HG03097 (cell line): ENCODE data around the gene TUBB3.
A peak's percentile ranks its signal among the peaks of the same experiment; 100 is the strongest.
"Not testable (repeated sequence)": the region's sequence is repeated elsewhere in the genome, so short reads cannot be mapped to it uniquely, and the experiment has no call there.

Experiments used
- ATAC-seq: cut with Tn5 transposase; IDR thresholded peaks from one replicate; pipeline ENCODE4 v1.9.1; 2021; ENCODE audit not compliant: unreplicated experiment, low FRiP score

TUBB3 gene

DNA sequence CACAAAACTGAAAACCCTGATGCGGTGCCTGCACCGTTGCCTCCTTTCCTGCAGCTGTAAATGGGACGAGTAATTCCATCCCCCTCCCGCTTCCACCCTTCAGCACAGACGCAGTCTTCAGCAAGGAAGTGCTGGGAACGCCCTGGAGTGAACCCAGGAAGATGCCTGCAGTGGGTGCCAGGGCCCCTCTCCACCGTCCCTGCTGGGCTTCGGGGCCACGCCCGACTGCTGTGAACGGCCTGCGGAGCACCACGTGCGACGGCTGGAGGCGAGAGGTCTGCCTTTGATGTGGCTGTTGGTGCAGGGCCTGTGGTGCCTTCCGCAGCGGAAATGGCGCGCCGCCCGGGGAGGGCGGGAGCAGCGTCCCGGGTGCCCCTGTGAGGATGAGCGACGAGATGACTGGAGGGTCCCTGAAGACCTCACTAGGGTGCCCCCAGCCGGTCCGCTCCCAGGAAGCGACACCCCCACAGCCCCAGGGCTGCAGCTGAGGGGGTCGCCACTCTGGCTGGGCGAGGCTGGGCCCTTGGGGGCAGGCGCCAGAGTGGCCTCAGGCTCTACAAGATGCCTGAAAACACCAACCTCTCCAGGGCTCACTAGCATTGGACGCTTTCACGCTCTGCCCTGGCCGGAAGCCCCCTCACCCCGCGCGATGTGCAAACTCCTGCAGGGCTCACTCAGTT, 5.2 kb upstream of the TUBB3 start:
- peak; percentile 71 for ATAC-seq

DNA sequence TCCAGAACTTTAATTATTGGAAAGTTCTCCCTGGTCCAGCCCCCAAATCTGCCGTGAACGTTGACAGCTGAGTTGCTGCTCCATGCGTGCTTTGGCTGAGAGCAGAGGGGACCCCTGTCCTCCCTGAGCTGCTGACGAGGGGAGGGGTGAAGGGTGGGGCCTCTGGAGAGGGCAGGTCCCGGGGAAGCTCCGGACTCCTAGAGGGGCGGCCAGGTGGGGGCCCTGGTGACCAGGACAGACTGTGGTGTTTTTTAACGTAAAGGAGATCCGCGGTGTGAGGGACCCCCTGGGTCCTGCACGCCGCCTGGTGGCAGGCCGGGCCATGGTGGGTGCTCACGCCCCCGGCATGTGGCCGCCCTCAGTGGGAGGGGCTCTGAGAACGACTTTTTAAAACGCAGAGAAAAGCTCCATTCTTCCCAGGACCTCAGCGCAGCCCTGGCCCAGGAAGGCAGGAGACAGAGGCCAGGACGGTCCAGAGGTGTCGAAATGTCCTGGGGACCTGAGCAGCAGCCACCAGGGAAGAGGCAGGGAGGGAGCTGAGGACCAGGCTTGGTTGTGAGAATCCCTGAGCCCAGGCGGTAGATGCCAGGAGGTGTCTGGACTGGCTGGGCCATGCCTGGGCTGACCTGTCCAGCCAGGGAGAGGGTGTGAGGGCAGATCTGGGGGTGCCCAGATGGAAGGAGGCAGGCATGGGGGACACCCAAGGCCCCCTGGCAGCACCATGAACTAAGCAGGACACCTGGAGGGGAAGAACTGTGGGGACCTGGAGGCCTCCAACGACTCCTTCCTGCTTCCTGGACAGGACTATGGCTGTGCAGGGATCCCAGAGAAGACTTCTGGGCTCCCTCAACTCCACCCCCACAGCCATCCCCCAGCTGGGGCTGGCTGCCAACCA, 4.4 kb upstream of the TUBB3 start, which contains the start of gene MC1R:
Gene MC1R (plus strand): TSS at position 410 of the 895 bp plus-strand sequence. CDS start 397 bp downstream, at position 807.
- no peak for ATAC-seq

DNA sequence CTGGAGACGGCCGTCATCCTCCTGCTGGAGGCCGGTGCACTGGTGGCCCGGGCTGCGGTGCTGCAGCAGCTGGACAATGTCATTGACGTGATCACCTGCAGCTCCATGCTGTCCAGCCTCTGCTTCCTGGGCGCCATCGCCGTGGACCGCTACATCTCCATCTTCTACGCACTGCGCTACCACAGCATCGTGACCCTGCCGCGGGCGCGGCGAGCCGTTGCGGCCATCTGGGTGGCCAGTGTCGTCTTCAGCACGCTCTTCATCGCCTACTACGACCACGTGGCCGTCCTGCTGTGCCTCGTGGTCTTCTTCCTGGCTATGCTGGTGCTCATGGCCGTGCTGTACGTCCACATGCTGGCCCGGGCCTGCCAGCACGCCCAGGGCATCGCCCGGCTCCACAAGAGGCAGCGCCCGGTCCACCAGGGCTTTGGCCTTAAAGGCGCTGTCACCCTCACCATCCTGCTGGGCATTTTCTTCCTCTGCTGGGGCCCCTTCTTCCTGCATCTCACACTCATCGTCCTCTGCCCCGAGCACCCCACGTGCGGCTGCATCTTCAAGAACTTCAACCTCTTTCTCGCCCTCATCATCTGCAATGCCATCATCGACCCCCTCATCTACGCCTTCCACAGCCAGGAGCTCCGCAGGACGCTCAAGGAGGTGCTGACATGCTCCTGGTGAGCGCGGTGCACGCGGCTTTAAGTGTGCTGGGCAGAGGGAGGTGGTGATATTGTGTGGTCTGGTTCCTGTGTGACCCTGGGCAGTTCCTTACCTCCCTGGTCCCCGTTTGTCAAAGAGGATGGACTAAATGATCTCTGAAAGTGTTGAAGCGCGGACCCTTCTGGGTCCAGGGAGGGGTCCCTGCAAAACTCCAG, 3.4 kb upstream of the TUBB3 start:
- ATAC-seq: no peak

DNA sequence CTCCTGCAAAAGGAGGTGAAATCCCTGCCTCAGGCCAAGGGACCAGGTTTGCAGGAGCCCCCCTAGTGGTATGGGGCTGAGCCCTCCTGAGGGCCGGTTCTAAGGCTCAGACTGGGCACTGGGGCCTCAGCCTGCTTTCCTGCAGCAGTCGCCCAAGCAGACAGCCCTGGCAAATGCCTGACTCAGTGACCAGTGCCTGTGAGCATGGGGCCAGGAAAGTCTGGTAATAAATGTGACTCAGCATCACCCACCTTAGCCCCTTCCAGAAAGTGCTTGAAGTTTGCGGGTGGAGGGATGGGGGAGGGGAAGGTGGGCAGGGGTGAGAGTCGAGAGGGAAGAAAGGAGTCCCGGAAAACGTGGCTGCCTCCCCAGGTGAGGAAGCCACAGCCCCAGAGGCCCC, 2.4 kb upstream of the TUBB3 start:
- no peak for ATAC-seq

DNA sequence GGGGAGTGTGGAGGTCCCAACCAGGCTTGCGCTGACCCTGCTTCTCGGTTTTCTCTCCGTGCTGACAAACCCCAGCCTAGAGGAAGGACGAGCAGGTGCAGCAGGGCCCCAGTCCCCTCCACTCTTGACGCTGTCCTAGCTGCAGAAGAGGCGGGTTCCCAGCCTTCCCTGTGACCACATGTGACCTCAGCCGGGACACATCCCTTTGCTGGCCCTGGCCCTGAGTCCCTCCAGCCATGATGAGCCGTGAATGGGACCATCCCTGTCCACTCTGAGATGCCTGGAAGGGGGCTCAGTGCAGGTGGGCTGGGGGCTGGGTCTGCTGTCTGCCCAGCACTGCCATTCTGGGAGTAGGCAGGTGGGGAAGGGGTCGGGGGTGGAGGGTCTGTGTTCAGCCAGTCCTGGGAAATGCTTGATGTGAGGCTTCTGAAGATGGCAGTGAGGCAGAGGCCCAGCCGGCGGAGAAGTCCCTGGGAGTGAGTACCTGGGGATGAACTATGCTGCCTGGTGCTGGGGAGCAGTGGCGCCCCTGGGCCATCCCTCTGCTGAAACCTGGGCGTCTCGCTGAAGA, 1.9 kb upstream of the TUBB3 start:
- ATAC-seq: no peak

DNA sequence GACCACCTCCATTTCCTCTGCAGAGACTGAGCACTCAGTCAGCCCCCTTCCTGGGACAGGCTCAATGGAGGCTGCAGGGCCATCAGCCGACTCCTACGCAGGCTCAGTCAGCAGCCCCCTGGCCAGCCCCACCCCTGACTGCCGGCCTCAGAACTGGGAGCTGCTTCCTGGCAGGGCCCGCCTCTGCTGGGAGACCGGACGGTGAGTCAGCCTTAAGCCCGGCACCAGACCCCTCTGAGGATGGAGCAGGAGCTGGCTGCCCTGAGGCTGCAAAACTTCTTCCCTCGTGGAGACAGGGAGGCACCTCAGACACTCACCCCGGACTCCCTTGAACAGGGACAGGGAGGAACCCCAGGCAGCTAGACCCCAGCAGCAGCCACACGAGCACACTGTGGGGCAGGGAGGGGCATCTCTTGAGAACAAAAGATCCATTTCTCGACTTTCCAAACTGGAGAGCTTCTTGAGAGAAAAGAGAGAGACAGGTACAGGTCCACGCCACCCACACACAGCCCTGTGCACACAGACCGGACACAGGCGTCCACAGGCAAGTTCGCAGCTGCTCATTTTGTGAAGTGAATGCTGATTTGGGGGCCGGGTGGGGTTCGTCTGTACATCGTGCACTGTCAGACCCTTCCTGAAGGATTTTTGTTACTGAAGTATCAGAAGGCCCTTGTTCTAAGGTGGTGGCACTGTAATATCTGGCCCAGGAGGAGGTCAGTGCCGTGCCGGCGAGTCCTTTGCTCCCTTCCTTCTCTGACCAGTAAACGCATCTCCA, 1.3 kb upstream of the TUBB3 start:
- no peak for ATAC-seq

DNA sequence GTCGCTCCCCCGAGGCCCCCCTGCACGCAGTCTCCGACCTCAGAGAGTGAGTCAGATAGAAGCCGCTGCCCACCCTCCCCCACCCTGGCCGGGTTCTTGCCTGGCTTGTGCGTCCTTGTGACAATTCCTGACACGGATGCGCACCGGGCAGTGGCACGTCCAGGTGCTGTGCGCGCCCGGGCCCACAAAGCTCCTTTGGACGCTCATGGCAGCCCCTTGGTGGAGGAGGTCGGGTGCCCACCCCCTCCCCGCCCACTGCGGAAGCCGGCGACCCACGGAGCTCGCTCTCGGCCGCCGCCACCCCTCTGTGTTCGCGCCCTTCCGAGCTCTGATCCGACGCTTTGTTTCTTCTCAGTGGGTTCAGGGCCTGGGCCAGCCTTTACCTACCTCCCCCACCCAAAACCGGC, 662 bp upstream of the TUBB3 start:
- ATAC-seq: no peak

DNA sequence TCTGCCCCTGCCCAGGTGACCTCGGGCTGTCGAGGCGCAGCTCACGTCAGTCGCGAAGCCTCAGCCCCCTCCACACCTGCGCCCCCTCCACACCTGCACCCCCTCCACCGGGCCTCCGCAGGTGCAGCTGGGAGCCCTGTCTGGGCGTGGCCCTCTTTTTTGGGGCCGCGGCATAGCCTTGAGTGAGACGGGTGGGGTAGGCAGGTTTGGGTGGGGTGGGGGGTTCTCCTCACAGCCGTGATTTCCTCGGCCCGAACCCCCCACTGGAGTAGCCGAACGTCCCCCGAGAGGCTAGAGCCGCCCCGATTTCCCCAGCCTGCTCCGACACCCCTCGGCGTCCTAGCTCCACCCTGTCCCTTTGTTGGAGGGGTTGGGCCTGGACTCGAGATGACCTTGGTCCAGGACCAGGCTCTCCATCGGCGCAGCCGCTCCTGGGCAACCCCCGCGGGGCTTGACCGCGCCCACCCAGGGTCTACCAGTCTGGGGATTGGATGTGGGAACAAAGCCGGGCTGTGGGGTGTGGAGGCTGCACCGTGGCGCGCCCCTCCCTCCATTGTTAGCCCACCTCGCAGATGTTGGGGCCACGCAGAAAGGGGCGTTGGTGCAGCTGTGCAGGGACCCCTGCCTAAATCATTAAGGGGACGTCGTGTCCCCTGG, 626 bp downstream of the TUBB3 start:
- no peak for ATAC-seq

DNA sequence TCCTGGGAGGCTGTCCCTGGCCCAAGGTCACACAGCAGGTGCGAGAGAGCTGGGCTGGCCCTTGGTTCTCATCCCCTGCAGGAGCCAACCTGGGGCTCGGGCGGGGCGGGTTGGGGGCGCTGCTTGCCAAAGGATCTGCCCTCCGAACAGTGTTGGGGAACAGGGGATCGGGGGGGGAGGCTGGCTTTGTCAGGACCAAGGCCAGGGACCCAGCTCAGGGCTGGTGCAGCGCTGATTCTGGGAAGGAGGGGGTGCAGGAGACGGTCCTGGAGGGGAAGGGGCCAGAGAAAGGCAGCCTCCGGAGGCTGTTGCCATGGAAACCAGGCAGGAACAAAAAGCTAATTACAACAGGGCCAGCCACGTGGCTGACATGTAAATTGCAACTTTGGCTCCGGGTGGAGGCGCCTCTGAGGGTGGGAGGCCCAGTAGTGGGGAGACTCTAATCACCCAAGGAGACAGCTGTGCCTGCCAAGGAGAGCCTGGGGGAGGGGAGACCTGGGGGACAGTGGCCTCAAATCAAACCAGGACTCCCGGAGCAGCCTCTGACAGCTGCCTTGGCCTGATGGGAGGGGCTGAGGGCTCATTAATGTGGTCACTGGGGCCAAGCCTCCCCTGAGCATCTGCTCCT, 1.3 kb downstream of the TUBB3 start:
- ATAC-seq: no peak

DNA sequence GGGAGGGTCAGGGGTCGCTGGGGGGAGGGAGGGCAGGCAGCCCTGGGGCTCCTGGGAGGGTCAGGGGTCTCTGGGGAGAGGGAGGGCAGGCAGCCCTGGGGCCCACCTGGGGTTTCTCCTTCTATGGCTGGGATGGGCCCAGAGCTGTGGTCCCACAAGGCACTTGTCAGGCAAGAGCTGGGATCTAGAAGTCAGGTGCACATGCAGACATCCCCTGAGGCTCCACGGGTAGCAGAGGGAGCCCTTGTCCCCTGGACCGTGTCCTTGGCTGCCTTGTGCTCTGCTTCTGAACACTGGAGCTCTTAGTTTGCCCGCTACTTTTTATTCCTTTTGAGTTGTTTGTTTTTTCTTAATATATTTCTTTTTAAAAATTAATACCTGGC, 1.8 kb downstream of the TUBB3 start:
- no peak for ATAC-seq

DNA sequence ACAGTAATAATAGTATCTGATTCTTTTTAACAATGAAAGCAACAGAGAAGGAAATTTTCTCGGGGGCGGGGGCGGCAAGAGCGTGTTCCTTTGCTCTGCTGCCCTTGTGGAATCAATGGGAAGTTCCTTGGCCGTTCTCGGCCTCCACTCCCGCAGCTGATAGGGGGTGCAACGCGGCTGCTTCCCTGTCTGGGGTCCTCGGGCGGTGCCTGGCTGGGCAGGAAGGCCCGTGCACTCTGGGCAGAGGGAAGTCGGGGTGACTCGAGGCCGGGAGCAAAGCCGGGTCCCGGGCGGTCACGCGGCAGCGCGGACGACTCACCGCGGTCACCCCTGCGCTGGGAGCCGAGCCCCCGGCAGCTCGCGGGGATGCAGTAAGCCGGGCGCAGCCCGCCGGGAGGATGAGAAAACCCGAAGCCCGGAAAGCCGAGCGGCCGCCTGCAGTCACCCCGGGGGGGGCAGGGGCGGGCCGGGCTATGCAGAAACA, 2.5 kb downstream of the TUBB3 start:
- ATAC-seq: no peak

DNA sequence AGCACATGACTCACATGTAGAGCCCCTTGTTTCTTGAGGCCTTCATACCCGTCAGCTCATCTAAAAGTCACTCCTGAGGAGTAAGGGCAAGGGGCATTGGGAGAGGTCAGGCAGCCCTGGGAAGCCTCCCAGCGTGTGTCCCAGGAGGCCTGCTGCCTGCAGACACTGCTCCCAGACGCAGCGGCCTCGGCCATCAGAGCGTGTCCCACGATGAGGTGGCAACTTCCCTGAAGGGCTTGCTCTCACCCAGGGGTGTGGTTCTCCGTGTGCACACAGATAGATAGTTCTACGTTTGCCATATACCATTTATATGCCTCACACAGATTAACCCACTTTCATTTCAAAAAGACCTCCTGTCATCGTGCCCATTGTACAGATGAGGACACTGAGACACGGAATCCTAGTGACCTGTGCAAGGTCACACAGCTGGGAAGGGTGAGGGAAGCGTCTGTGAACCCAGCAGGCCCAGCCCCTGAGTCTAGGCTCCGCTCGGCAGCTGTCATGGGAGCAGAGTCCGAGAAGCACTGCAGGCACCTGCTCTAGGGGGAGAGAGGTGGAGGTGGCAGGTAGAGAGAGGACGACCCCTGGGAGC, 8.3 kb downstream of the TUBB3 start:
- ATAC-seq: no peak

DNA sequence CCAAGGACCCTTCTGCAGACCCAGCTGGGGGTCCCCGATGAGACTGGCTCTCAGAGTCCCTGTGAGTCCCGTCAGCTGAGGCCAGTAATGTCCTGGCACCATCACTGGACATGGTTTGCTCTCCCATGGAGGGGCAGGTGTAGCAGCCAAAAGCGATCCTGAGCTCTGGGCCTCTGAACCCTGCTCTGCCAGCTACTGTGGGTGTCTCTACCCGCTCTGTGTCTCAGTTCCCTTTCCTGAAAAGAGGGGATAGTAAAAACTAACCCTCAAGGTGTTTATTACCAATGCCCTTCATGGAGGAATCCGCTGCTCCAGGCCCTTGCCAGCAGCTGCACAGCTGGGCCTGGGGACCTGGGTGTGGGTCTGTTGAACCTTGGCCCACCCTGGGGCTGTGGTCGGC, 8.8 kb downstream of the TUBB3 start:
- ATAC-seq: no peak

DNA sequence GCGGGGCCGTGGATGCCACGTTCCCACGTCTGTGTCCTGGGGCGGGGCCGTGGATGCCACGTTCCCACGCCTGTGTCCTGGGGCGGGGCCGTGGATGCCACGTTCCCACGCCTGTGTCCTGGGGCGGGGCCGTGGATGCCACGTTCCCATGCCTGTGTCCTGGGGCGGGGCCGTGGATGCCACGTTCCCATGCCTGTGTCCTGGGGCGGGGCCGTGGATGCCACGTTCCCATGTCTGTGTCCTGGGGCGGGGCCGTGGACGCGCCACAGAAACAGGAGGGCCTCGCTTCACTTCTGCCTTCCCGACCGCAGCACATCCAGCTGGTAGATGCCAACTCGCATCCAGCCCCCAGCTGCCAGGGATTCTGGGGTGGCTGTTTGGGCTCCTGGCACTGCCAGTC, 10.9 kb downstream of the TUBB3 start:
- ATAC-seq: not testable (repeated sequence)

DNA sequence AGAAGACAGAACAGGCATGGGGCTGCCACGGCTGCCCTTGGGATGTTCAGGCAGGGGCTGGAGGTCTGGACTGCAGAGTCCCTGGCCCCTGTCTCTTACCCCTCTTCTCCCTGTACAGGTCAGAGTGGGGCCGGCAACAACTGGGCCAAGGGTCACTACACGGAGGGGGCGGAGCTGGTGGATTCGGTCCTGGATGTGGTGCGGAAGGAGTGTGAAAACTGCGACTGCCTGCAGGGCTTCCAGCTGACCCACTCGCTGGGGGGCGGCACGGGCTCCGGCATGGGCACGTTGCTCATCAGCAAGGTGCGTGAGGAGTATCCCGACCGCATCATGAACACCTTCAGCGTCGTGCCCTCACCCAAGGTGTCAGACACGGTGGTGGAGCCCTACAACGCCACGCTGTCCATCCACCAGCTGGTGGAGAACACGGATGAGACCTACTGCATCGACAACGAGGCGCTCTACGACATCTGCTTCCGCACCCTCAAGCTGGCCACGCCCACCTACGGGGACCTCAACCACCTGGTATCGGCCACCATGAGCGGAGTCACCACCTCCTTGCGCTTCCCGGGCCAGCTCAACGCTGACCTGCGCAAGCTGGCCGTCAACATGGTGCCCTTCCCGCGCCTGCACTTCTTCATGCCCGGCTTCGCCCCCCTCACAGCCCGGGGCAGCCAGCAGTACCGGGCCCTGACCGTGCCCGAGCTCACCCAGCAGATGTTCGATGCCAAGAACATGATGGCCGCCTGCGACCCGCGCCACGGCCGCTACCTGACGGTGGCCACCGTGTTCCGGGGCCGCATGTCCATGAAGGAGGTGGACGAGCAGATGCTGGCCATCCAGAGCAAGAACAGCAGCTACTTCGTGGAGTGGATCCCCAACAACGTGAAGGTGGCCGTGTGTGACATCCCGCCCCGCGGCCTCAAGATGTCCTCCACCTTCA, 11.7 kb downstream of the TUBB3 start:
- no peak for ATAC-seq

DNA sequence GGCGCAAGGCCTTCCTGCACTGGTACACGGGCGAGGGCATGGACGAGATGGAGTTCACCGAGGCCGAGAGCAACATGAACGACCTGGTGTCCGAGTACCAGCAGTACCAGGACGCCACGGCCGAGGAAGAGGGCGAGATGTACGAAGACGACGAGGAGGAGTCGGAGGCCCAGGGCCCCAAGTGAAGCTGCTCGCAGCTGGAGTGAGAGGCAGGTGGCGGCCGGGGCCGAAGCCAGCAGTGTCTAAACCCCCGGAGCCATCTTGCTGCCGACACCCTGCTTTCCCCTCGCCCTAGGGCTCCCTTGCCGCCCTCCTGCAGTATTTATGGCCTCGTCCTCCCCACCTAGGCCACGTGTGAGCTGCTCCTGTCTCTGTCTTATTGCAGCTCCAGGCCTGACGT, 12.5 kb downstream of the TUBB3 start:
- not testable (repeated sequence) for ATAC-seq

DNA sequence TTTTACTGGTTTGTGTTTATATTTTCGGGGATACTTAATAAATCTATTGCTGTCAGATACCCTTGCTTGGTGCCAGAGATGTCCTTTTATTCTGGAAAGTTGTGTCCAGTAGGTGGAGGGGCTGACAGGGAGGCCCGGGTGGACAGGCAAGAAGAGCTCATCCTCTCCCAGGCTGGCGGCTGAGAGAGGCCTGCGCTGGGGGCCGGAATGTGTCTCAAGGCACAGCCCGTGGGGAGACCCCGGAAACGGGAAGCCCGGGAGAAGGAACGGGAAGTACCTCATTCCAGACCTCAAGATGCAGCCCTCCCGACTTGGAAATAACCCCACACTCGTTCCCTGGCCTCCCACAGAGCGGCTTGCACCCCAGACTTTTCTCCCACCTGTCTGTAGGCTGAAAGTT, 12.9 kb downstream of the TUBB3 start:
- no peak for ATAC-seq
